GM21526 (cell line): ENCODE results near the gene TEAD3.

Experiments
- ATAC-seq: cut with Tn5 transposase; IDR thresholded peaks from one replicate; pipeline ENCODE4 v1.9.1; 2021; ENCODE audit warnings: moderate library complexity; ENCODE audit not compliant: unreplicated experiment, low FRiP score

TEAD3 gene

DNA sequence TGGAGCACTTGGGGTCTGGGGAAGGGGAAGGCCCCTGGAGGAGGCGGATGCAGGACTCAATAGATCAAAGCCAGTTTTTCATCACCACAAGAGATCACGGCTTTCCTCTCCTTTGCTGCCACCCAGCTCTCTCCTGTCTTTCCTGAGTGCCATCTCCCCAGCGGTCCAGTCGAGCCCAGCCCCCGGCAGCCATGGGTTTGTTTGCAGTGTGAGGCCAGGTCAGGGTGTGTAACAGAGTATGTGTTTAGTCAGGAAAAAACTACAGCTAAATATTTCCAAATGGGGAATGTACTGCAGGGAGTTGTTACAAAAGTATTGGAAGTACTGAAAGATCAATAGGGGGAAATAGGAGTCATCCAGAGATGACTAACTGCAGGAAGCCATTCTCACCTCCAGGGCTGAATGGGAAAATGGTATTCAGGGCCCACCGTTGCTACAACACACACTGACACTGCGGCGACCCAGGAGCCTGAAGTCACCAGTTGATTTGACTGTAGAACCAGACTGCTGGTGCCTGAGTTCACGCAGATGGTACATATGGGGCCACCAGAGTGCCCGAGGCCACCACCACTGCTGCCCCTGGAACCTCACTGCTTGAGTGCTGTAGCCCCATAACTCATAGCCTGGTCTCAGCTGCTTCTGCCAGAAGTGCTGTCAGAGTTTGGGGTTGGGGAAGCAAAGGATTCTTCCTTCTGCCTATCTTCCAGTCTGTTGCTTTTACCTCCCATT lies 68.3 kb downstream of the TEAD3 start:
- no peak for ATAC-seq

DNA sequence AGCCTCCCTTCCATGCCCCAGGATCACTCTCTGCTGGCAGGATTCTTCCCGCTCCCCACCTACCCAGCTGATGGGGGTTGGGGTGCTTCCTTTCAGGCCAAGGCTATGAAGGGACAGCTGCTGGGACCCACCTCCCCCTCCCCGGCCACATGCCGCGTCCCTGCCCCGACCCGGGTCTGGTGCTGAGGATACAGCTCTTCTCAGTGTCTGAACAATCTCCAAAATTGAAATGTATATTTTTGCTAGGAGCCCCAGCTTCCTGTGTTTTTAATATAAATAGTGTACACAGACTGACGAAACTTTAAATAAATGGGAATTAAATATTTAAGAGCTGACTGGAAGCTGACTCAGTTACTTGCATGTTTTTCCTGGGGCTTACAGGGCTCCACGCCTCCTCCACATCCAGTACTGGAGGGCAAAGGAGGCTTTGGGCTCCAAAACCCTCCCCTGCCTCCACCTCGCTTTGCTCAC lies 69.0 kb downstream of the TEAD3 start:
- ATAC-seq = no peak

DNA sequence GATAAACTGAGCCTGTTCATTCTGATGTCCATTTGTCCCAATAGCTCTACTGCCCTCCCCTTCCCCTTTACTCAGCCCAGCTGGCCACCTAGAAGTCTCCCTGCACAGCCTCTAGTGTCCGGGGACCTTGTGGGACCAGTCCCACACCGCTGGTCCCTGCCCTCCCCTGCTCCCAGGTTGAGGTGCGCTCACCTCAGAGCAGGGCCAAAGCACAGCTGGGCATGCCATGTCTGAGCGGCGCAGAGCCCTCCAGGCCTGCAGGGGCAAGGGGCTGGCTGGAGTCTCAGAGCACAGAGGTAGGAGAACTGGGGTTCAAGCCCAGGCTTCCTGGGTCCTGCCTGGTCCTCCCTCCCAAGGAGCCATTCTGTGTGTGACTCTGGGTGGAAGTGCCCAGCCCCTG lies 69.4 kb downstream of the TEAD3 start:
- ATAC-seq = no peak

DNA sequence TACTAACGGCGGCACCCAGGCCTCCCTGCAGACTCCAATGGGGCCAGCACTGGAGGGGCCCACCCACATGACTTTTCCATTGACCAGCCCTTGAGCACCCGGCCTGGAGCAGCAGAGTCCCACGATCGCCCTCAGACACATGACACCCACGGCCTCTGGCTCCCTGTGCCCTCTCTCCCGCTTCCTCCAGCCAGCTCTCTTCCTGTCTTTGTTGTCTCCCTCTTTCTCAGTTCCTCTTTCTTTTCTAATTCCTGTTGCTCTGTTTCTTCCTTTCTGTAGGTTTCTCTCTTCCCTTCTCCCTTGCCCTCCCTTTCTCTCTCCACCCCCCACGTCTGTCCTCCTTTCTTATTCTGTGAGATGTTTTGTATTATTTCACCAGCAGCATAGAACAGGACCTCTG lies 70.8 kb downstream of the TEAD3 start:
- ATAC-seq = no peak

DNA sequence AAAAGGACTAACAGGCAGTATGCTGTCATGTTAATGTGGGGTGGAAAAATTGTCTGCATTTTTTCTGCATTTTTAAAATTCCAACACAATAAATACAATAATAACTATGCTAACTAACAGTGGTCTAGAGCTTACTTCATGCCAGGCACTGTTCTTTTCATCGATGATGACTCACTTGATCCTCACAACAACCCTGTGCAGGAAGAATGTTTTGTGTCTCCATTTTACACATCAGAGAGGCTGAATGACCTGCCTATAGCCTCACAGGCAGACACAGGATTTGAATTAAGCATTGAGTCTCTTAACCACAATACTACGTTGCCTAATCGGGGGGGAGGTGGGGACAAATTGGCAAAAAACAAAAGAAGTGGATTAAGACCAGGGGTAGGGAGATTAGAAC lies 71.6 kb downstream of the TEAD3 start:
- ATAC-seq = no peak
